PC-3 (cell line): ENCODE measurements around the gene CHMP2A.

Source experiments
- CTCF ChIP-seq: fragments of 300-600 bp; sonication (generic); conservative IDR thresholded peaks from 2 replicates; pipeline ENCODE4 v1.5.1; 2017; ENCODE audit warnings: antibody characterized with exemption, low read depth, mild to moderate bottlenecking, low read length
- EZH2 ChIP-seq: fragments of 300-600 bp; sonication (generic); IDR thresholded peaks from one replicate; pipeline ENCODE4 v1.6.1; 2017; ENCODE audit warnings: antibody characterized with exemption, mild to moderate bottlenecking, low read length; ENCODE audit not compliant: unreplicated experiment

- no peak for TF ChIP-seq CTCF
- no peak for TF ChIP-seq EZH2
These were observed 31.3 kb upstream of the CHMP2A start for GRCh38 chr19:58586133-58586765.
